Psoas muscle (tissue), 8 donors: ENCODE measurements around the gene LACTBL1. TPM values are rescaled to one million over a fixed set of nuclear protein-coding genes. Genes with fewer than 3 reads are reported as not detected.
"Not testable (repeated sequence)": the region's sequence is repeated elsewhere in the genome, so short reads cannot be mapped to it uniquely, and the experiment has no call there.

Experiments used
- ATAC-seq, 4 donors: fragments of 200-7000 bp; cut with Tn5 transposase; one replicate each; pipeline ENCODE4 v1.9.1; 2020; ENCODE audit warnings: moderate library complexity in 3 of 4, mild to moderate bottlenecking in 2 of 4
- DNase-seq, 2 donors: peaks; one replicate each; pipeline ENCODE4 v3.0.0-alpha.2; 2020
- H3K27ac ChIP-seq: fragments of 200-600 bp; one replicate; pipeline ENCODE4 v1.8.0; 2022
- H3K27me3 ChIP-seq, 3 donors: fragments of 200-600 bp in 1 of 3; one replicate each; pipeline versions ENCODE4 v1.6.1 to v1.8.0; 2013 to 2022; ENCODE audit warnings: low read length in 2 of 3, mild to moderate bottlenecking in 2 of 3, moderate library complexity in 1 of 3; ENCODE audit not compliant: insufficient read depth in 3 of 3
- H3K36me3 ChIP-seq, 2 donors: fragments of 200-600 bp in 1 of 2; one replicate each; pipeline versions ENCODE4 v1.6.1 to v1.8.0; 2013 to 2022; ENCODE audit warnings: low read depth in 1 of 2, mild to moderate bottlenecking in 1 of 2, moderate library complexity in 1 of 2; ENCODE audit not compliant: insufficient read depth in 1 of 2
- H3K4me1 ChIP-seq: fragments of 200-600 bp; one replicate; pipeline ENCODE4 v1.8.0; 2022
- H3K4me3 ChIP-seq: fragments of 200-600 bp; one replicate; pipeline ENCODE4 v1.8.0; 2022; ENCODE audit warnings: mild to moderate bottlenecking
- H3K9me3 ChIP-seq: fragments of 200-600 bp; one replicate; pipeline ENCODE4 v1.8.0; 2022
- WGBS, 3 donors: extraction: QIAGEN DNeasy Blood & Tissue Kit; methylation state at CpG; one replicate each; pipeline versions ENCODE4 v1.1.6 to v1.1.7; 2013; 5-methylcytosine and 5-hydroxymethylcytosine counted together
- intact Hi-C, 2 donors: fragments of 100-400 bp; cut with DNase I; formaldehyde crosslinking; loops; one replicate each; pipeline versions ENCODE4 v1.11.0 to v1.14.2; 2022
- polyA plus RNA-seq, 3 donors: library from polyadenylated mRNA; stranded (reverse); fragments of 200-250 nt; gene quantifications; one replicate each; pipeline ENCODE4 v1.2.3, GENCODE V29; 2013
- total RNA-seq, 4 donors: library from RNA; stranded (reverse); fragmentation: NEBNext Ultra II Directional in 2 of 4; extraction: Animal tissue kit (Norgen Biotek cat#: 25700) in 2 of 4; gene quantifications; one replicate each; pipeline versions ENCODE4 v1.2.1 to v1.2.4, GENCODE V29; 2021 to 2023
- TF ChIP-seq, protein P1 (sequence below): fragments of 200-600 bp; IDR thresholded peaks from one replicate; pipeline ENCODE4 v1.8.0; 2022; ENCODE audit warnings: antibody characterized with exemption
- donor health status: healthy with polysubstance abuse.
- donor health status: DM: no; HTN: no; CAD: no; lungs with moderate emphysema.
- donor health status: Bipolar disorder and iron deficiency.
- donor health status: healthy.
- donor health status: DM: yes; HTN: yes; CAD: no.
- donor health status: DM: no; HTN: no; CAD: no.
- donor health status: DM: no; HTN: no; CAD: no.
- donor health status: DM: yes; HTN: yes; CAD: no.

LACTBL1 gene
- total and polyA plus RNA-seq, 7 donors = not detected

DNA sequence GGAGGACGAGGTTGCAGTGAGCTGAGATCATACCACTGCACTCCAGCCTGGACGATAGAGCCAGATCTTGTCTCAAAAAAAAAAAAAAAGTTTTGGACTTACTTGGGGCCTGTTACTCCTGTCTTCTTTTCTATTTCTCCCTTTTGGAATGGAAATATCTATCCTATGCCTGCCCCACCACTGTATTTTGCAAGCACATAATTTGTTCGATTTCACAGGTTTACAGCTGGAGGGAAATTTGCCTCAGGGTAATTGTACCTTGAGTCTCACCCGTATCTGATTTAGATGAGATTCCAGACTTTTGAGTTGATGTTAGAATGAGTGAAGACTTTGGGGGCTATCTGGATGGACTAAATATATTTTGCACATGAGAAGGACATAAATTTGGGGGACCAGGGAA lies 34.4 kb upstream of the LACTBL1 start:
- H3K27ac ChIP-seq = no peak overlapping the region
- H3K4me3 ChIP-seq = no peak overlapping the region
- intact Hi-C loops = no loop called here
- DNase-seq (no peak), ATAC-seq (no peak)
- no peaks in the 10 kb centered on the region for H3K9me3 ChIP-seq
- H3K36me3 ChIP-seq = no peaks in the 10 kb centered on the region
- H3K27me3 ChIP-seq = no peaks in the 10 kb centered on the region
- TF ChIP-seq, protein P1, sequence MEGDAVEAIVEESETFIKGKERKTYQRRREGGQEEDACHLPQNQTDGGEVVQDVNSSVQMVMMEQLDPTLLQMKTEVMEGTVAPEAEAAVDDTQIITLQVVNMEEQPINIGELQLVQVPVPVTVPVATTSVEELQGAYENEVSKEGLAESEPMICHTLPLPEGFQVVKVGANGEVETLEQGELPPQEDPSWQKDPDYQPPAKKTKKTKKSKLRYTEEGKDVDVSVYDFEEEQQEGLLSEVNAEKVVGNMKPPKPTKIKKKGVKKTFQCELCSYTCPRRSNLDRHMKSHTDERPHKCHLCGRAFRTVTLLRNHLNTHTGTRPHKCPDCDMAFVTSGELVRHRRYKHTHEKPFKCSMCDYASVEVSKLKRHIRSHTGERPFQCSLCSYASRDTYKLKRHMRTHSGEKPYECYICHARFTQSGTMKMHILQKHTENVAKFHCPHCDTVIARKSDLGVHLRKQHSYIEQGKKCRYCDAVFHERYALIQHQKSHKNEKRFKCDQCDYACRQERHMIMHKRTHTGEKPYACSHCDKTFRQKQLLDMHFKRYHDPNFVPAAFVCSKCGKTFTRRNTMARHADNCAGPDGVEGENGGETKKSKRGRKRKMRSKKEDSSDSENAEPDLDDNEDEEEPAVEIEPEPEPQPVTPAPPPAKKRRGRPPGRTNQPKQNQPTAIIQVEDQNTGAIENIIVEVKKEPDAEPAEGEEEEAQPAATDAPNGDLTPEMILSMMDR = no peak
- WGBS, 3 donors = 73 to 84% (median 79%) methylated on average over 4 of the region's 4 CpGs
- H3K4me1 ChIP-seq = no peaks in the 10 kb centered on the region

DNA sequence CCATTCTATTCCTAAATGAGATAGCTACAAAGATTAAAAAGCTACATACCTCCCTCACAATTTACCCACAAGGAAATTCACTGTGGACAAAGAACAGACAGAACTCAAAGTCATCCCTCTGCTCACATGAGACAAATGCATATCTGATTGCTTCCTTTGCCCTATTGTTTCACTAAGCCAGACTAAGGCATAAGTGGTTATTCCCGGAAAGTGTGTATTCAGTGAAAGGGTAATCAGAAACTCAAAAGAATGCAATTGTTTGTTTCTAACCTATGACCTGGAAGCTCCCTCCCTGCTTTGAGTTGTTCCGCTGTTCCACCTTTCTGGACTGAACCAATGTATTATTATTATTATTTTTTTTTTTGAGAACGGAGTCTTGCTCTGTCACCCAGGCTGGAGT lies 32.1 kb upstream of the LACTBL1 start:
- DNase-seq, H3K4me3 ChIP-seq, H3K36me3 ChIP-seq, H3K9me3 ChIP-seq, H3K27ac ChIP-seq, H3K27me3 ChIP-seq, intact Hi-C loops, H3K4me1 ChIP-seq, ATAC-seq: not testable (repeated sequence)
- 70 to 77% (median 77%) methylated on average over 3 of the region's 3 CpGs for WGBS, 3 donors

DNA sequence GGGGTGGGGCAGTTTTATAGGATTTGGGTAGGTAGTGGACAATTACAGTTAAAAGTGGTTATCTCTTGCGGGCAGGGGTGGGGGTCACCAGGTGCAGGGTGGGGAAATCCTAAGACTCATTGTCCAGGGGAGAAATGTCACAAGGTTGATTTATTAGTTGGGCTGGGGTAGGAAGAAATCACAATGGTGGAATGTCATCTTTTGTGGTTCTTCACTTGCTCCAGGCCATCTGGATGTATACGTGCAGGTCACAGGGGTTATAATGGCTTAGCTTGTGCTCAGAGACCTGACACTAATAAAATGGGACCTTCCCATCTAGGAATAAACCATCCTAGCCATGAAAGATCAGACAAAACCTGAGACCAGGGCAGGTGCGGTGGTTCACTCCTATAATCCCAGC lies 31.4 kb upstream of the LACTBL1 start:
- TF ChIP-seq, protein P1 = no peak
- DNase-seq (no peak), ATAC-seq (no peak)
- Histone ChIP-seq H3K36me3 (no peaks in the 10 kb centered on the region), H3K9me3 (no peaks in the 10 kb centered on the region), H3K27ac (no peak overlapping the region), H3K4me1 (no peaks in the 10 kb centered on the region), H3K27me3 (no peaks in the 10 kb centered on the region), H3K4me3 (no peak overlapping the region)
- intact Hi-C loops = no loop called here
- 74 to 82% (median 80%) methylated on average over 3 of the region's 3 CpGs for WGBS, 3 donors

DNA sequence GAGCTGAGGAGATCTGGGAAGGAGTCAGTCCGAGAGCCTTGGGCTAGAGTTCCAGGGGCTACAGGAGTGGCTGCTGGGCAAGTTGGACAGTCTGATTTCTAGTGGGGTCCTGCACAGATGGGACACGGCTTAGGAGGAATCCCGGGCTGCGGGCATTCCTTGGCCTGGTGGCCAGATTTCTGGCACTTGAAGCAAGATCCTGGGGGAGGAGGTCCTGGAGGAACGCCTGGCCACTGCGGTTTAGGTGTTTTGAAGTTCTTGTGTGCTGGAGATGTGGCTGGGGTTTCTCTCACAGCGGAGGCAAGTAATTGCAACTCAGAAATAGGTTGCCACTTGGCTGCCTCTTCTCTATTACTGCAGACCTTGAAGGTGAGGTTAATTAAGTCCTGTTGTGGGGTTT lies 29.6 kb upstream of the LACTBL1 start:
- intact Hi-C loops, H3K36me3 ChIP-seq, DNase-seq, H3K4me3 ChIP-seq, H3K9me3 ChIP-seq, H3K4me1 ChIP-seq, H3K27ac ChIP-seq, H3K27me3 ChIP-seq, ATAC-seq: not testable (repeated sequence)
- WGBS, 3 donors = 82 to 87% (median 85%) methylated on average over 7 of the region's 7 CpGs

DNA sequence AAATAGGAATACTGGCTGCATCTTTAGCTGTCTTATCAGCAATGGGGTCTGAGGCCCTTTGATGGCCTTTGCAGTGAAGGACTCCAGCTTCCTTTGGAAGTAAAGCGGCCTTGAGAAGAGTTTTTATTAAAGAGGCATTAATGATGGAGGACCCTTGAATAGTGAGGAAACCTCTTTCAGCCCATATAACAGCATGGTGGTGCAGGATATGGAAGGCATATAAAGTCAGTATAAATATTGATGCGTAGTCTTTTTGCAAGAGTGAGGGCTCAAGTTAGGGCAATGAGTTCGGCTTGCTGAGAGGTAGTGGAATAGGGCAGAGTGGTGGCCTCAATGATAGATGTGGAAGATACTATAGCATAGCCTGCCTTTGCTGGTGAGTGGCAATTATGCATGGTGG lies 27.5 kb upstream of the LACTBL1 start:
- H3K9me3 ChIP-seq, H3K27me3 ChIP-seq, H3K36me3 ChIP-seq, DNase-seq, H3K4me3 ChIP-seq, H3K4me1 ChIP-seq, ATAC-seq, H3K27ac ChIP-seq, intact Hi-C loops: not testable (repeated sequence)
- 93 to 96% (median 96%) methylated on average over 3 of the region's 3 CpGs for WGBS, 3 donors

DNA sequence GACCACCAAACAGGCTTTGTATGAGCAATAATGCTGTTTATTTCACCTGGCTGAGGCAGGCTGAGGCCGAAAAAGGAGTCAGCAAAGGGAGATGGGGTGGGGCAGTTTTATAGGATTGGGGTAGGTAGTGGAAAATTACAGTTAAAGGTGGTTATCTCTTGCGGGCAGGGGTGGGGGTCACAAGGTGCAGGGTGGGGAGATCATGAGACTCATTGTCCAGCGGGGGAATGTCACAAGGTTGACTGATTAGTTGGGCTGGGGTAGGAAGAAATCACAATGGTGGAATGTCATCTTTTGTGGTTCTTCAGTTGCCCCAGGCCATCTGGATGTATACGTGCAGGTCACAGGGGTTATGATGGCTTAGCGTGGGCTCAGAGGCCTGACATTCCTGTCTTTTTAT lies 24.9 kb upstream of the LACTBL1 start:
- H3K27ac ChIP-seq, H3K36me3 ChIP-seq, H3K4me3 ChIP-seq, H3K27me3 ChIP-seq, ATAC-seq, H3K9me3 ChIP-seq, H3K4me1 ChIP-seq, intact Hi-C loops, DNase-seq: not testable (repeated sequence)
- 85 to 90% (median 88%) methylated on average over 5 of the region's 5 CpGs for WGBS, 3 donors

DNA sequence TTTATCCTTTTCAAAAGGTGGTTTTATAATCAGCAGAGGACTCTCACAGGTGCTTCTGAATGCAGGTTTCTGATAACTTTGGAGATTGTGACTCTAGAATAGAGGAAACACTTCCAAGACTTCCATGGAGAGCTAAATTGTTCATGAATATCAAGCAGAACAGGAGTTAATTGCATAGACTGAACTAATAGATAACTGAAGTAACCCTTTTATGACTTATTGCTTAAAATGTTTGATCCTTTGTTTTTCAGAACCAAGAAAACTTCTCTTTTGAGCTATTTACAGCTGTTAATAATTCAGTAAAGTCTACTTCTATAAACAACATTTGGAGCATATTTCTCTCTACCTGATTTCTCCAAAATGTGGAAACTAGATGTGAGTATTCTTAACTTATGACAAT lies 23.1 kb upstream of the LACTBL1 start:
- intact Hi-C loops = no loop called here
- DNase-seq = no peak
- TF ChIP-seq, protein P1 = no peak
- ATAC-seq = no peak
- no peak overlapping the region for H3K27ac ChIP-seq
- no peak overlapping the region for H3K4me3 ChIP-seq
- no peaks in the 10 kb centered on the region for H3K9me3 ChIP-seq
- H3K4me1 ChIP-seq = no peaks in the 10 kb centered on the region
- H3K27me3 ChIP-seq = no peaks in the 10 kb centered on the region
- H3K36me3 ChIP-seq = no peaks in the 10 kb centered on the region

DNA sequence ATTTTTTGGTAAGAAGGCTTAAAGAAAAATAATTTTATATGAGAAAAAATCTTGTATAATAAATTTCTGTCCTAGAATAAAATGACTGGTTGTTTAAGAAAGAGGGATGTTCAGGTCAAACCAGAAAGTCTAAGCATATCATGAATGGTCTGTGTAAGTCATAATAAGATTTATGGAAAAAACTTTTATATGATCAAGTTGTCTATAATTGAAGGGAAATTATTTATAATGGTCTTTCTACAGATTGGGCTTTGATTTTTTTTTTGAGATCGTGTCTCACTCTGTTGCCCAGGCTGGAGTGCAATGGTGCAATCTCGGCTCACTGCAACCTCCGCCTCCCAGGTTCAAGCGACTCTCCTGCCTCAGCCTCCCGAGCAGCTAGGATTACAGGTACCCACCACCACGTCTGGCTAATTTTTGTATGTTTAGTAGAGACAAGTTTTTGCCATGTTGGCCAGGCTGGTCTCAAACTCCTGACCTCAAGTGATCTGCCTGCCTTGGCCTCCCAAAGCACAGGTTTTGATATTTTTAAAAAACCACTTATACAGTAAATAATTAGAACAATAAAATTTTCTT lies 20.6 kb upstream of the LACTBL1 start:
- H3K36me3 ChIP-seq, H3K4me1 ChIP-seq, DNase-seq, intact Hi-C loops, H3K4me3 ChIP-seq, H3K27me3 ChIP-seq, ATAC-seq, H3K27ac ChIP-seq, H3K9me3 ChIP-seq: not testable (repeated sequence)
- 80 to 86% (median 84%) methylated on average over 6 of the region's 6 CpGs for WGBS, 3 donors

DNA sequence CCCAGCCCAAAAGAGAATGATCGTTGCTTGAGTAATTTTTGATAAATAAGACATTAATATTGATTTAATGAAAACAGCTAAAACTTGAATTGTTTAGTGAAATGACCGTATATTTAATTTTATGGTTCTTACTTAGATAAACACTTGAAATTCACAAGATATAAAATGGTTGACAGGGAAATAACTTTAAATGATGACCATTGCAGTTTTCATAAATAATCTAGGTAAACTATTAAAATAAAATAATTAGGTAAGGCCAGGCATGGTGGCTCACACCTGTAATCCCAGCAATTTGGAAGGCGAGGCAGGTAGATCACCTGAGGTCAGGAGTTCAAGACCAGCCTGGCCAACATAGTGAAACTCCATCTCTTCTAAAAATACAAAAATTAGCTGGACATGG lies 19.7 kb upstream of the LACTBL1 start:
- H3K4me1 ChIP-seq, H3K4me3 ChIP-seq, H3K36me3 ChIP-seq, H3K27ac ChIP-seq, ATAC-seq, intact Hi-C loops, H3K9me3 ChIP-seq, DNase-seq, H3K27me3 ChIP-seq: not testable (repeated sequence)
- 77 to 88% (median 78%) methylated on average over 3 of the region's 3 CpGs for WGBS, 3 donors
